ENCODE results near the gene PLP2.

PLP2 gene

GRCh38 chrX:49211074-49211473 lies 39.4 kb downstream of the PLP2 start:
- H3K4me3 ChIP-seq (ENCODE audit: low read depth, low read length): no peak overlapping the region
- TF ChIP-seq, protein P1, sequence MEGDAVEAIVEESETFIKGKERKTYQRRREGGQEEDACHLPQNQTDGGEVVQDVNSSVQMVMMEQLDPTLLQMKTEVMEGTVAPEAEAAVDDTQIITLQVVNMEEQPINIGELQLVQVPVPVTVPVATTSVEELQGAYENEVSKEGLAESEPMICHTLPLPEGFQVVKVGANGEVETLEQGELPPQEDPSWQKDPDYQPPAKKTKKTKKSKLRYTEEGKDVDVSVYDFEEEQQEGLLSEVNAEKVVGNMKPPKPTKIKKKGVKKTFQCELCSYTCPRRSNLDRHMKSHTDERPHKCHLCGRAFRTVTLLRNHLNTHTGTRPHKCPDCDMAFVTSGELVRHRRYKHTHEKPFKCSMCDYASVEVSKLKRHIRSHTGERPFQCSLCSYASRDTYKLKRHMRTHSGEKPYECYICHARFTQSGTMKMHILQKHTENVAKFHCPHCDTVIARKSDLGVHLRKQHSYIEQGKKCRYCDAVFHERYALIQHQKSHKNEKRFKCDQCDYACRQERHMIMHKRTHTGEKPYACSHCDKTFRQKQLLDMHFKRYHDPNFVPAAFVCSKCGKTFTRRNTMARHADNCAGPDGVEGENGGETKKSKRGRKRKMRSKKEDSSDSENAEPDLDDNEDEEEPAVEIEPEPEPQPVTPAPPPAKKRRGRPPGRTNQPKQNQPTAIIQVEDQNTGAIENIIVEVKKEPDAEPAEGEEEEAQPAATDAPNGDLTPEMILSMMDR (conservative IDR thresholded peaks at IDR 0.05; ENCODE audit: low read depth, low read length): no peak
- no peak for DNase-seq (ENCODE audit: low read depth)

- TF ChIP-seq, protein P1 (conservative IDR thresholded peaks at IDR 0.05; ENCODE audit: low read depth, low read length): no peak
- no peak for DNase-seq (ENCODE audit: low read depth)
- H3K4me3 ChIP-seq (ENCODE audit: low read depth, low read length): no peak overlapping the region
Measured at GRCh38 chrX:49212209-49212608, 40.5 kb downstream of the PLP2 start.

GRCh38 chrX:49212861-49213260 lies 41.2 kb downstream of the PLP2 start:
- TF ChIP-seq, protein P1 (conservative IDR thresholded peaks at IDR 0.05; ENCODE audit: low read depth, low read length): no peak
- no peak overlapping the region for H3K4me3 ChIP-seq (ENCODE audit: low read depth, low read length)
- no peak for DNase-seq (ENCODE audit: low read depth)

DNA sequence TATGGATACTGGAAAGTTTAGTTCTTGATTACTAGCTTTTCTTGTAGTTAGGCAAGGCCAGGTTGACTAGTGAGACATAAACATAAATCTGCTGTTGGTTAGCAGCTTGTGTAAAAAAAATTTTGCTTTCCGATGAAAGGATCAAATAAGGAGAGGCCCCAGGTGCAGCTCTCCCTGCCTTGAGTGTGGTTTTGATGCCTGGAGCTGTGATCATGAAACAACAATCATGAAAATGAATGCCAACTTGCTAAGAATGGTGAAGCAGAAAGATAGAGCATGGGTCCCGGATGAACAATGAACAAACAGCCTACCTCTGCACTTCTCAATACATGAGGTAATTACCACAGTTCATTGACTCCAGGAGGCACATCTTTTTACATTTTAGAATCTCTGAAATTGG lies 42.7 kb downstream of the PLP2 start:
- TF ChIP-seq, protein P1 (conservative IDR thresholded peaks at IDR 0.05; ENCODE audit: low read depth, low read length): no peak
- H3K4me3 ChIP-seq (ENCODE audit: low read depth, low read length): no peak overlapping the region
- DNase-seq (ENCODE audit: low read depth): no peak

- TF ChIP-seq, protein P1 (conservative IDR thresholded peaks at IDR 0.05; ENCODE audit: low read depth, low read length): no peak
- no peak overlapping the region for H3K4me3 ChIP-seq (ENCODE audit: low read depth, low read length)
- DNase-seq (ENCODE audit: low read depth): no peak
Measured at GRCh38 chrX:49214996-49215526, 43.4 kb downstream of the PLP2 start.

- H3K4me3 ChIP-seq (ENCODE audit: low read depth, low read length): no peak overlapping the region
- no peak for DNase-seq (ENCODE audit: low read depth)
- TF ChIP-seq, protein P1 (conservative IDR thresholded peaks at IDR 0.05; ENCODE audit: low read depth, low read length): no peak
Measured at GRCh38 chrX:49220100-49220499, 48.4 kb downstream of the PLP2 start.

- DNase-seq (ENCODE audit: low read depth): no peak
- TF ChIP-seq, protein P1 (conservative IDR thresholded peaks at IDR 0.05; ENCODE audit: low read depth, low read length): no peak
Measured at GRCh38 chrX:49221868-49222267, 50.2 kb downstream of the PLP2 start.

More at GRCh38 chrX:49221868-49222267, 50.2 kb downstream of the PLP2 start:
- no peak overlapping the region for H3K4me3 ChIP-seq (ENCODE audit: low read depth, low read length)
